K562 (cell line): ENCODE measurements around the gene MCTS1. TPM values are rescaled to one million over a fixed set of nuclear protein-coding genes. Genes with fewer than 3 reads are reported as not detected.

ENCODE experiments used
- CCNT2 ChIP-seq: IDR thresholded peaks from 2 replicates; pipeline ENCODE4 v1.6.1; 2011; ENCODE audit warnings: borderline replicate concordance, low read depth, mild to moderate bottlenecking, moderate library complexity, mixed read lengths, low read length; ENCODE audit not compliant: insufficient read length; ENCODE audit errors: extremely low read depth
- DPF2 ChIP-seq: fragments of 450-650 bp; IDR thresholded peaks from 2 replicates; pipeline ENCODE4 v1.6.1; 2016
- HBP1 ChIP-seq: fragments of 450-650 bp; formaldehyde crosslinking; IDR thresholded peaks from 2 replicates; pipeline ENCODE4 v1.4.0; 2022; ENCODE audit warnings: missing genetic modification characterization
- KAT7 ChIP-seq: sonication (generic); formaldehyde crosslinking; IDR thresholded peaks from 2 replicates; pipeline ENCODE4 v1.8.0; 2022; ENCODE audit warnings: missing genetic modification reagents, mild to moderate bottlenecking, borderline replicate concordance
- MTF1 ChIP-seq: fragments of 250-450 bp; sonication (Bioruptor Pico); IDR thresholded peaks from 2 replicates; pipeline ENCODE4 v1.9.0; 2021; ENCODE audit warnings: moderate library complexity, mild to moderate bottlenecking, inconsistent platforms, borderline replicate concordance
- SPI1 ChIP-seq: IDR thresholded peaks from 2 replicates; pipeline ENCODE4 v1.6.1; 2011; ENCODE audit warnings: low read depth, low read length, control low read depth, borderline replicate concordance
- TCF3 ChIP-seq: sonication (generic); formaldehyde crosslinking; IDR thresholded peaks from 2 replicates; pipeline ENCODE4 v1.4.0; 2020; ENCODE audit warnings: mild to moderate bottlenecking, missing genetic modification reagents
- ZNF143 ChIP-seq: sonication (generic); formaldehyde crosslinking; IDR thresholded peaks from 2 replicates; pipeline ENCODE4 v1.9.0; 2022; ENCODE audit warnings: mild to moderate bottlenecking, missing genetic modification reagents
- ZNF778 ChIP-seq: fragments of 450-650 bp; formaldehyde crosslinking; IDR thresholded peaks from 2 replicates; pipeline ENCODE4 v1.4.0; 2020; ENCODE audit warnings: mild to moderate bottlenecking, moderate library complexity
- polyA plus RNA-seq, 8 experiments: library from polyadenylated mRNA; depleted of rRNA in 4 of 8; stranded (reverse) in 5 of 8; unstranded in 3 of 8; fragments of >200 nt; fragmentation: Nextera tagmentation in 2 of 8; fragmentation: Illumina TruSeq in 1 of 8; extraction: Ambion mirVana in 2 of 8; extraction: Trizol in 1 of 8; gene quantifications; 2 replicates each; pipeline versions ENCODE4 v1.2.1 to v1.2.3, GENCODE V29; 2011 to 2014; ENCODE audit warnings: inconsistent platforms in 1 of 8, missing spikeins in 1 of 8
- total RNA-seq, 7 experiments: library from RNA; depleted of rRNA in 6 of 7; stranded (reverse); fragments of >200 nt in 6 of 7; fragmentation: Illumina TruSeq in 2 of 7; extraction: Trizol in 2 of 7; gene quantifications; 2 replicates each; pipeline versions ENCODE4 v1.2.1 to v1.2.3, GENCODE V29; 2011 to 2021; ENCODE audit warnings: low replicate concordance in 1 of 7
- TF ChIP-seq, protein P1 (sequence below): IDR thresholded peaks from 2 replicates; pipeline ENCODE4 v1.6.1; 2011; ENCODE audit not compliant: insufficient read length; ENCODE audit errors: extremely low read depth

MCTS1 gene
- total and polyA plus RNA-seq, 9 of the 15 experiments (the other 6 are each of a cell fraction or from before 2014, with no cell fraction given): 65.3 to 300 (median 152) TPM

GRCh38 chrX:120561634-120562568, 42.0 kb upstream of the MCTS1 start (continued):
- peak; percentile 86; the same call in 1 of the 2 replicates for TF ChIP-seq SPI1
- TF ChIP-seq, protein P1, sequence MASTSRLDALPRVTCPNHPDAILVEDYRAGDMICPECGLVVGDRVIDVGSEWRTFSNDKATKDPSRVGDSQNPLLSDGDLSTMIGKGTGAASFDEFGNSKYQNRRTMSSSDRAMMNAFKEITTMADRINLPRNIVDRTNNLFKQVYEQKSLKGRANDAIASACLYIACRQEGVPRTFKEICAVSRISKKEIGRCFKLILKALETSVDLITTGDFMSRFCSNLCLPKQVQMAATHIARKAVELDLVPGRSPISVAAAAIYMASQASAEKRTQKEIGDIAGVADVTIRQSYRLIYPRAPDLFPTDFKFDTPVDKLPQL: no peak
- no peak for TF ChIP-seq MTF1 (CRISPR knock-in tag)
- TF ChIP-seq ZNF143 (CRISPR knock-in tag): no peak
- 0 out of 2 replicates have a peak, but pooled peaks have one; percentile 13 for TF ChIP-seq DPF2
- no peak for TF ChIP-seq KAT7 (CRISPR knock-in tag)
- peak; percentile 44; the same call in 1 of the 2 replicates for TF ChIP-seq HBP1 (CRISPR knock-in tag)
- no peak for TF ChIP-seq TCF3 (CRISPR knock-in tag)
- no peak for TF ChIP-seq CCNT2
- TF ChIP-seq ZNF778 (CRISPR knock-in tag): no peak
